ENCODE measurements around the gene ALDH1B1.
"Not testable (repeated sequence)": the region's sequence is repeated elsewhere in the genome, so short reads cannot be mapped to it uniquely, and the experiment has no call there.

The ALDH1B1 gene

GRCh38 chr9:38388283-38389223 is 3.9 kb upstream of the ALDH1B1 start:
- DNase-seq = no peak

DNA sequence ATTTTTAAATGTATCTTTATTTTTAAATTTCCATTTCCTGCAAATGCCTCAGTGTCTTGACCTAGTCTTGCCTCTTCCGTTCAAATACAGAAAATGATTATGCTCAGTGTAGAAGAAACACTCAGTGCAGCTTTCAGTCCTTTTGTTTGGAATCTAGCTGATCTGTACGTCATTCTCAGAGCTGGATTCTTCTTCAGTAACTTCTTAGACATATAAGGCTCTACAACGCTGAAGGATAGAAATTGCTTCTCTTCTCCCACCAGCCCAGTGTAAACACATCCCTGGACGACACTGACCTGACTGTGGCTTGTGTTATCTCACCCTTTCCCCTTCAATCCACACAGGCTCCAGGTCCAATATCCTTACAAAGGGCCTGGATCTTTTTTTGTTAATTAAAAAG is 3.2 kb upstream of the ALDH1B1 start:
- no peak for DNase-seq

DNA sequence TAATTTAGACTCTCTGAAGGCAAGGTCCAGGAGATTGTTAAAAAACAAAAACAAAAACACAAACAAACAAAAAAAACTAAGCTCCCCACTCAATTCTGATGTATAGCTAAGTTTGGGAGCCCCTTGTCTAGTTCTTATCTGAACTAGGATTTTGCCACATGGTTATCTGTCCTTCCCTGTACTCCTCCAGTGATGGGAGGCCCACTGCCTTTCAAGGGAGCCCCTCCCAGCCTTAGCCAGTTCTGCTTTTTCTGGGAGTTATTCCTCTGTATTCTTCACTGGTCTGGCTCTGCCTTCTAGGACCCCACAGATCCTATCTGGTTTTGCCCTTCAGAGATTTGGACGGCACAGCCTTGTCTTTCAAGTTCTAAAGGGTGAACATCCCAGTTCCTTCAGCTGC is 2.1 kb upstream of the ALDH1B1 start:
- DNase-seq = no peak

- no peak for DNase-seq
Observed at GRCh38 chr9:38390851-38391250, 1.7 kb upstream of the ALDH1B1 start.

DNA sequence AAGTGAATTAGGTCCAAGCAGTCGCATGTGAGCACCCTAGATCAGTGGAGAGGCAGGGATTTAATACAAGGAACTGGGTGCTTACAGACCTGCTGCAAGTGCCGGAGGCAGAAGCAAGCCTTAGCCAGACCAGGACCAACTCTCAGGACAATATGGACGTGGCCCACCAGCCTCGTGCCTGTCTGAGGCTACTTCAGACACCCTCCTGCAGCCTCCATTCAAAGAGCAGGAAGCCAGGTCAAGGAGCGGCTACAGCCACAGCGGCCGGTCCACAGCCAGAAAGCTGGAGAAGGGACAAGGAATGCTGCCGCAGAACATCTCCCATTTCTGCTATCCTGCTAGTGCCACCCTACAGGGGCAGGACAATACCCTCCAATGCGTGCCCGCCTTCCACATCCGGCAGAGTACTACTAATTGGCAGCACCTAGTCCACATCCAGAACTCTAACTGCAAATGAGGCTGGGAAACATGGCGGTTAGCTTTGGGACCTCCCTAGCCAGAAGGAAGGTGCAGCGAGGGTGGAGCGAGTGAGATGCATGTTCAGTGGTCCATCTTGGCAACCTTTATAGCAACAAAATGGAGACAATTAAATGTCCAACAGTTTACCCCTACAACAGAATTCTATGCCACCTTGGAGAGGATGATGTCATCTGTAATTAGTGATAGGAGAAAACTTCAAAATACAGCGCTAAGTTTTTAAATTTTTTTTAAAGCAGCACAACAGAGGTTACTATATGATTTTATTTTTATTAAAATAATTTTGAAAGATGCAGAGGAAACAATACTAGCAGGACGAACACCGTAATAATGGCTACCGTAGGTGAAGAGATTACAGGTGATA is 1.0 kb upstream of the ALDH1B1 start:
- DNase-seq = no peak

DNA sequence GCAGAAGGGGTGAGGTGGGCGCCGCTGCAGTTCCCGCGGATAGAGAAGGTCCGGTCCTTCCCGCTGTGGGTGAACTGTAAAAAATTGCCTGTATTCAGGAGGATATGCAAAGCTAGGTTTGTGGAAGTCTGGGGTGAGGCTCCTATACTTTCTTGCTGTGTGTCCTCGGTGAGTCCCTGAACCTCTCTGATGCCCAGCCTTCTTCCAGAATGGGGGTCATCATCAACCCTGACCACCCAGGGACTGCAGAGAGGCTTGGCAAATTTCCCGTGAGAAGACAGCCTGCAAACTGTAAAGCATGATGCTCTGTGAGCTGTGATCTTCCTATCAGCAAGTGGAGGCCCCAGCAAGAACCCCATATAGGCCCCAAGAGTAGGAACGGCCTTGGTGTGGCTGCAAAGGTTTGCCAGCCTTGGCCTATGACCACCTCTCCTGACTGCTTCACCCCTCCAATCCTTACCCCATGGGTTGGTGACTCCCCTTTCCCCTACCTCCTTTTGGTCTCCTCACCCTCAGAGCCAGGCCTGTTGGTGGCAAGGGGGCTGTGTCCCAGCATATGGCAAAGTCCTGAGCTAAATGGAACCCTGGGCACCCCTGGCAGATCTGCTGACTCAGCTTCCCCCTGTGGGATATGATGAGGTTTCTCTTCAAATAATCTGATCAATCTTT is 760 bp downstream of the ALDH1B1 start:
- DNase-seq = no peak

DNA sequence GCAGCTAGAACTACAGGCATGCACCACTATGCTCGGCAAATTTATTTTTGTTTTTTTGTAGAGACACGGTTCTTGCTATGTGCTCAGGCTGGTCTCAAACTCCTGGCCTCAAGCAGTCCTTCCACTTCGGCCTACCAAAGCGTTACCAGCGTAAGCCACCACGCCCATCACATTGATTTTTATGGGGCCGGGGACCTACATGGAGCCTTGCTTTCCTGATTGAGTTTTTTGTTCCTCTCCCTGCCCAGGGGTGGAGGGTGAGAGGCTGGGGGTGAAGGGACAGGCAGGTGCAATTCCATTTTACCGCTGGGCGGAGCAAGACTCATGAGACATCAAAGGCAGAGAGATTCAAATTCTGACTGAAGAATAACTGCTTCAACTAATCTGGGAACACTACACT is 1.9 kb downstream of the ALDH1B1 start:
- DNase-seq = no peak

GRCh38 chr9:38395653-38396370 is 3.3 kb downstream of the ALDH1B1 start:
- DNase-seq = no peak

GRCh38 chr9:38396371-38396671 is 3.8 kb downstream of the ALDH1B1 start:
- DNase-seq = no peak

DNA sequence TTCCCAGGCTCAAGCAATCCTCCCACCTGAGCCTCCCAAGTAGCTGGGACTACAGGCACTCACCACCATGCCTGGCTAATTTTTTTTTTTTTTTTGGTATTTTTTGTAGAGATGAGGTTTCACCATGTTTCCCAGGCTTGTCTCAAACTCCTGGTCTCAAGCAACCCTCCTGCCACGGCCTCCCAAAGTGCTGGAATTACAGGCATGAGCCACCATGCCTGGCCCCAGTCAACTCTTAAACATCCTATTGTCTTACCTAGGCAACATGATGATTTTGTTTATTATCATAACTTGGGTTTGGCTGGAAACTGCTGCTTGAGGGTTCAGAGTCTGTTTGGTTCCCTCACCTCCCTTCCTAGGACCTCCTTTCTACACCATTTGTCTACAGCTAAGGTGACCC is 6.7 kb downstream of the ALDH1B1 start:
- not testable (repeated sequence) for DNase-seq

GRCh38 chr9:38401994-38402393 is 9.5 kb downstream of the ALDH1B1 start:
- no peak for DNase-seq

DNA sequence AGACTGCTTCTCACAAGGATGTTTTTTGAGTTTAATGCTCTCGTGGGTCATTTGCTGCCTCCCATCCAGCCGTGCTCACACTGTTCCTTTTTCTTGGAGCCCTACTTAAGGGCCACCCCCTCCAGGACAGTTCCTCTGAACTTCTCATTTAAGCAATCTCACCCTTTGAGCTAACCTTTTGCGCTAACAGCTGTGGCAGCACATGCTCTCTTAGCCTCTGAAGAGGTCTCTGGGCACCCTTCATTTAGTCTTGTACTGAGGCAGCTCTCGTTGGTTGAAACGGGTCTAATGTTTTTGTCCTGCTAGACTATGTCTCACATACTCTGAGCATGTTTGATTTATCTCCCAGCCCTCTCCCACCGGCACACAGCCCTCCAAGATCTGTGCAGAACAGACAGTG is 11.8 kb downstream of the ALDH1B1 start:
- no peak for DNase-seq

DNA sequence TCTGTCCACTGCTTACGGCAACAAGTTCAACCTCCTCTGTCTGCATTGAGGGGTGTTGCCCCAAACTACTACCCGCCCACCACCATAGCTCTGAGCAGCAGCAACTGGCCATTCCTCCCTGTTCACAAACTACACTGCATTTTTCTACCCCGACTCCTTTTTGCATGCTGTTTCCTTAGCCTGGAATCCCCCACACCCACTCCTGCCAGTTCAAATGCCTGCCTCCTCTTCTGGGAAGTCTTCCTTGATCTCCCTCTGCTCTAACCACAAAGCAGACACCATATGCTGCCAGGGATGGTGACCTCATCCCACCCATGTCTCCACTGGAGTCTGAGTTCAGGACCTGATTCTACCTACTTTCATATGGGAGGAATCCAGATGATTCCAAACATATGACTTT is 13.3 kb downstream of the ALDH1B1 start:
- no peak for DNase-seq

DNA sequence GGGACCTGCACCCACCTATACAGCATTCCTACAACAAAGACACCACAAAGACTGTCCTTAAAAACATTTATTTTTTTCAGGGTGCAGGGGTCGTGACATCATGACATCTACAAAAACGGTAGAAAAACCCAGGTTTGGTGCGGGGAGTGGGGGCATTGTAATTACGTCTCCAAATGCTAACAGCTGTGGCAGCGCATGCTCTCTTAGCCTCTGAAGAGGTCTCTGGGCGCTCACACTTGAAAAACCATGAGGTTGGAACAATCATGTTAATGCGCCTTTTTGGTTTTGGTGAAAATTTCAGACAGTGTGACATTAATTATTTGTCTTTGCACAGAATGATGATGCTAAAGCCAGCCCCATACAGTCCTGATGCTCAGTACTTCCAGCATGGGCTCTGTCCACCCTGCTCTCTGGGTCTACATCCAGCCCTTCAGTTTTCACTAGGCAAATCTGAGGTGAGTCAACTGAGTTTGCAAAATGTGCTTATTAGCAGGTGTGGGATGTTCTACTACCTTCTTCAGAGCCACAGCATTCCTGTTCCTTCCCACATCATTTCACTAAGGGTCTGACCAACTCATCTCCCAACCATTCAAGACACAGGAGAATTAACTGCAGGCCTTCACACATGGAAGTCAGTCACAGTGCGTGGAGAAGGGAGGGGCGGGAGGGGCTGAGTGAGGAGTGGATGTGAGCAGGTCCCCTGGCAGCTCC is 14.1 kb downstream of the ALDH1B1 start:
- DNase-seq = no peak

- no peak for DNase-seq
Observed at GRCh38 chr9:38408719-38409118, 16.2 kb downstream of the ALDH1B1 start.

- DNase-seq = no peak
Observed at GRCh38 chr9:38412751-38413150, 20.2 kb downstream of the ALDH1B1 start.

DNA sequence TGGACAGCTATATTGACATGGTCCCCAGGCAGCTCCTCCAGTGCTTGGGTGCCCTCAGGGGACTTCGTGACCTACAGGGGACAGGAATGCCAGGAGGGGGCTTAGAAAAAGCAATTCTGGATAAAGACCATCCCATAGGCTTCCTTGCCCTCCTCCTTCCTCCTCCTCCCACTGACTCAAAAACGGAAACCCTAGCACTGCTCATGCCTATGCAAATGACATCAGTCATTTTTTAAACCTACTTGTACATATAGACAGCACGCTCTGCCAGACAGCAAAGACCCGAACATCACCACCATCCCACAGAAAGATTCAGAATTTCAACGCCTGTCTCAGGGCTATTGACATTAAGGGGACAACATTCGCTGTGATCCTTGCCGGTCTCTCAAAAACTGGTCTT is 20.8 kb downstream of the ALDH1B1 start:
- DNase-seq = no peak

DNA sequence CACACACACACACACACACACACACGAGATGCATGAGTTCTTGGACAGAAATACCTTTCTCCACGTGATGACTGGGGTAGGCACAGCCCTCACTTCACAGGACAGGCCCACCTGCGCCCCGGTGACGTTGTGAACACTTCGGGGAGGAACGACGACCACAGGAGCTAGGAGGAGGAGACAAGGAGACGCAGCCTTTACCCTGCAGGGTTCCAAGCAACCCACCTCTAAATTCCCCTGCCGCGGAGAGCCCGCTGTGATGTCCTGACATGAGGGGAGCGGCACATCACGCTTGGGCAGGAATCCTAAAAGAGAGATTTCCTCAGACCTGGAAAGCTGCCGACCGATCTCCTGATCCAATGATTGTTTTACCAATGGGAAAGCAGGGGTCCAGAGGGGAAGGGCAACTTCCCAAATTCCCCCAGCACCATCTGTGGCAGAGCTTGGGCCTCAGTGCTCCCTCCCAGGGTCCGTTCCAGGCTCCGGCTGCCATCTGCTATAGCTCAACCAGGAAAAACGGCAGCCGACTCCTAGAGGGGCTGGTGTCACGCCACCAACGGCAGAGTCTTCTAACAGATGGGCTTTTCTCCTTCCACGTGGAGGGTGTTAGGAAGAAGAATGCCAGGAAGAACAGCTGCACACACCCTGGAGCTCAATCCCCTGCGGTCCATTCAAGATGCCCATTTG is 21.7 kb downstream of the ALDH1B1 start:
- DNase-seq = no peak

DNA sequence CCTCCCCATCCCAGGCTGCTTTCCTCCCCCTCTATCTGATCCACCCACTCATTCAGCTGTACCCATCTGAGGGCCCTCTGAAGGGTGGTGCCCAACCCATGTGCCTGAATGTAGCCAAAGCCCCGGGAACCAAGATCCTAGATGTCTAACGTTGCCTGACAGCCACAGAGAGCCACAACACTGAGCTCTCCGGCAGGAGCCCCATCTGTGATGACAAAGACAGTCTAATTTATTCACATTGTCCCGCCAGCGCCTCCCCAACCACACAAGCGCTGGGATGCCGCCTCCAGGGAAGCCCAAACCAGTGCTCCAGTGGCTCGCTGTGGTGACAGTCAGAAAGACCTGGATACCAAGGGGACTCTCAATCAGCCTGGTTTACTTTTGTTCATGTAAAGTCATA is 23.4 kb downstream of the ALDH1B1 start:
- DNase-seq = no peak

DNA sequence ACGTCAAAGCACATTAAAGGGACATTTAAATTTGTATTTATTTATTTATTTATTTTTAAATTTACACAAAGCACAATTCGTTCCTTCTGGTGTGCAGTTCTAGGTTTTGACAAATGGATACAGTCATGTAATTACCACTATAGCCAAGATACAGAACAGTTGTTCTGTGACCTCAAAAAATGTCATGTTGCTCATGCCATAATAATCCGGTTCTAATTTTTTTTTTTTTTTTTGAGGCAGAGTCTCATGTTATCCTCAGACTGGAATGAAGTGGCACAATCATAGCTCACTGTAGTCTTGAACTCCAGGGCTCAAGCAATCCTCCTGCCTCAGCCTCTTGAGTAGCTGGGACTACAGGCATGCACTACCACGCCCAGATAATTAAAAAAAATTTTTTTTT is 24.0 kb downstream of the ALDH1B1 start:
- DNase-seq = no peak
